Liver (tissue), 9 donors: ENCODE data around the gene DAAM1. TPM values are rescaled to one million over a fixed set of nuclear protein-coding genes. Genes with fewer than 3 reads are reported as not detected.

Source experiments
- DNase-seq: peaks from one replicate; pipeline ENCODE4 v3.0.0-alpha.2; 2017; ENCODE audit warnings: low spot score
- H3K27ac ChIP-seq, 2 donors: one replicate each; pipeline ENCODE4 v1.7.0; 2013; ENCODE audit warnings: inconsistent platforms in 2 of 2, low read length in 2 of 2, control low read depth in 1 of 2, low read depth in 1 of 2, mild to moderate bottlenecking in 1 of 2
- H3K27me3 ChIP-seq, 4 donors: one replicate each; pipeline versions ENCODE4 v1.6.1 to v1.7.0; 2013; ENCODE audit warnings: low read length in 3 of 4, inconsistent platforms in 1 of 4, mild to moderate bottlenecking in 1 of 4, moderate library complexity in 1 of 4; ENCODE audit not compliant: control insufficient read depth in 4 of 4, insufficient read depth in 4 of 4
- H3K36me3 ChIP-seq, 4 donors: one replicate each; pipeline versions ENCODE4 v1.6.1 to v1.7.0; 2013; ENCODE audit warnings: low read length in 3 of 4, mild to moderate bottlenecking in 3 of 4, low read depth in 1 of 4, moderate library complexity in 1 of 4; ENCODE audit not compliant: control insufficient read depth in 4 of 4, insufficient read depth in 3 of 4
- H3K4me1 ChIP-seq, 4 donors: one replicate each; pipeline versions ENCODE4 v1.6.1 to v1.7.0; 2013; ENCODE audit warnings: low read length in 3 of 4, mild to moderate bottlenecking in 3 of 4, moderate library complexity in 1 of 4; ENCODE audit not compliant: control insufficient read depth in 4 of 4, insufficient read depth in 4 of 4
- H3K4me3 ChIP-seq, 3 donors: one replicate each; pipeline versions ENCODE4 v1.6.1 to v1.7.0; 2013; ENCODE audit warnings: low read length in 3 of 3, control low read depth in 1 of 3, low read depth in 1 of 3, mild to moderate bottlenecking in 1 of 3
- H3K9ac ChIP-seq, 2 donors: one replicate each; pipeline ENCODE4 v1.7.0; 2013; ENCODE audit warnings: low read length in 2 of 2, mild to moderate bottlenecking in 2 of 2, moderate library complexity in 2 of 2, control low read depth in 1 of 2, low read depth in 1 of 2
- H3K9me3 ChIP-seq, 4 donors: one replicate each; pipeline versions ENCODE4 v1.6.1 to v1.7.0; 2013; ENCODE audit warnings: low read length in 3 of 4; ENCODE audit not compliant: control insufficient read depth in 4 of 4
- FOXA2 ChIP-seq: IDR thresholded peaks from 2 replicates; pipeline ENCODE4 v1.6.1; 2016; ENCODE audit warnings: antibody characterized with exemption
- GABPA ChIP-seq, 2 donors: IDR thresholded peaks in 1 of 2; conservative IDR thresholded peaks in 1 of 2; 2 replicates each; pipeline ENCODE4 v1.6.1; 2016; ENCODE audit warnings: antibody characterized with exemption in 2 of 2, mild to moderate bottlenecking in 1 of 2, moderate library complexity in 1 of 2
- HNF4G ChIP-seq: IDR thresholded peaks from 2 replicates; pipeline ENCODE4 v1.6.1; 2016; ENCODE audit warnings: antibody characterized with exemption
- NR2F2 ChIP-seq: IDR thresholded peaks from 2 replicates; pipeline ENCODE4 v1.6.1; 2016; ENCODE audit warnings: antibody characterized with exemption
- RXRA ChIP-seq, 2 donors: IDR thresholded peaks; 2 replicates each; pipeline ENCODE4 v1.6.1; 2017 to 2018; ENCODE audit warnings: antibody characterized with exemption in 2 of 2, mild to moderate bottlenecking in 1 of 2
- SP1 ChIP-seq: IDR thresholded peaks from 2 replicates; pipeline ENCODE4 v1.6.1; 2018; ENCODE audit warnings: antibody characterized with exemption, mild to moderate bottlenecking
- TAF1 ChIP-seq: conservative IDR thresholded peaks from 2 replicates; pipeline ENCODE4 v1.6.1; 2016; ENCODE audit warnings: antibody characterized with exemption, mild to moderate bottlenecking
- YY1 ChIP-seq: IDR thresholded peaks from 2 replicates; pipeline ENCODE4 v1.6.1; 2016; ENCODE audit warnings: antibody characterized with exemption, mild to moderate bottlenecking
- WGBS: extraction: QIAGEN DNeasy Blood & Tissue Kit; methylation state at CpG from one replicate; pipeline ENCODE4 v1.1.7; 2013; 5-methylcytosine and 5-hydroxymethylcytosine counted together
- polyA plus RNA-seq, 2 donors: library from polyadenylated mRNA; stranded (reverse) in 1 of 2; unstranded in 1 of 2; fragments of 200-250 nt in 1 of 2; fragments of >200 nt in 1 of 2; fragmentation: Nextera tagmentation in 1 of 2; extraction: Ambion mirVana in 1 of 2; gene quantifications; one replicate each; pipeline versions ENCODE4 v1.2.1 to v1.2.3, GENCODE V29; 2013 to 2015
- total RNA-seq, 2 donors: library from RNA; depleted of rRNA; stranded (reverse); fragments of >200 nt; gene quantifications; one replicate each; pipeline ENCODE4 v1.2.3, GENCODE V29; 2014
- TF ChIP-seq, protein P1 (sequence below): IDR thresholded peaks from 2 replicates; pipeline ENCODE4 v1.6.1; 2016; ENCODE audit warnings: antibody characterized with exemption, mild to moderate bottlenecking
- TF ChIP-seq, protein P2 (sequence below): fragments of 150-350 bp; IDR thresholded peaks from 2 replicates; pipeline ENCODE4 v1.5.1; 2017; ENCODE audit warnings: improper control_type of control experiment, low read depth, low read length; ENCODE audit not compliant: missing input control
- TF ChIP-seq, protein P3 (sequence below): IDR thresholded peaks from 2 replicates; pipeline ENCODE4 v1.6.1; 2016; ENCODE audit warnings: antibody characterized with exemption
- TF ChIP-seq, protein P4 (sequence below): IDR thresholded peaks from 2 replicates; pipeline ENCODE4 v1.6.1; 2016; ENCODE audit warnings: antibody characterized with exemption
- TF ChIP-seq, protein P5 (sequence below): IDR thresholded peaks from 2 replicates; pipeline ENCODE4 v1.6.1; 2016; ENCODE audit warnings: antibody characterized with exemption
- donor health status: healthy.
- donor health status: healthy.
- donor health status: healthy.
- donor health status: healthy.
- donor health status: healthy.

DAAM1 gene
- total and polyA plus RNA-seq, 4 donors: 9.5 to 28.4 (median 18.5) TPM

DNA sequence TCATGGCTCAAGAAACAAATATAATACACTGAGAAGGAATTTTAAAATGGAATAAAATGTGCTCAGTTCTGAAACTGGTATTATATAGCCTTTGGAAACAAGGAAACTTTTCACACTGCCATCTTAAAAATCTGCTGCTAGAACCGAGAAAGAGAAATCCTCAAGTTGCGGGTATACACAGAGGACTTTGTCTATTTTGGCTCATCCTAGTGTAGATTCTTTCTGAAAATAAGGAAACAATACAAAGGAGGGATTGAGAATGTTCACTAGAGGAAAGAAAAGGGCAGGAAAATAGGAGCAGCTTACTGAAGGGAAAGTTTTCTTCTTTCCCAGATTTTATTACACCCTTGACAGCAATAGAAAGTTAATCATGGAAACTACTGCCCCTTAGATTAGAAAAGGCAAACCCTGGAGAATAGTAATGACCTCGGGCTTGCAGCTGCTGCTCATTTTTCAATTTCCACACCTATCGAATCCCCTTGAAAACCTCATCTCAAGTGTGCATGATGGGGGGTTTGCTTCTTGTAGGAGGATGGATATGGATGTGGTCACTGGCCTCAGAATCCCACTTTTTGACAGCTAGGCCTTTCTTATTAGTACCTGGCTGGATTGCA lies 104.6 kb downstream of the DAAM1 start:
- TF ChIP-seq, protein P1, sequence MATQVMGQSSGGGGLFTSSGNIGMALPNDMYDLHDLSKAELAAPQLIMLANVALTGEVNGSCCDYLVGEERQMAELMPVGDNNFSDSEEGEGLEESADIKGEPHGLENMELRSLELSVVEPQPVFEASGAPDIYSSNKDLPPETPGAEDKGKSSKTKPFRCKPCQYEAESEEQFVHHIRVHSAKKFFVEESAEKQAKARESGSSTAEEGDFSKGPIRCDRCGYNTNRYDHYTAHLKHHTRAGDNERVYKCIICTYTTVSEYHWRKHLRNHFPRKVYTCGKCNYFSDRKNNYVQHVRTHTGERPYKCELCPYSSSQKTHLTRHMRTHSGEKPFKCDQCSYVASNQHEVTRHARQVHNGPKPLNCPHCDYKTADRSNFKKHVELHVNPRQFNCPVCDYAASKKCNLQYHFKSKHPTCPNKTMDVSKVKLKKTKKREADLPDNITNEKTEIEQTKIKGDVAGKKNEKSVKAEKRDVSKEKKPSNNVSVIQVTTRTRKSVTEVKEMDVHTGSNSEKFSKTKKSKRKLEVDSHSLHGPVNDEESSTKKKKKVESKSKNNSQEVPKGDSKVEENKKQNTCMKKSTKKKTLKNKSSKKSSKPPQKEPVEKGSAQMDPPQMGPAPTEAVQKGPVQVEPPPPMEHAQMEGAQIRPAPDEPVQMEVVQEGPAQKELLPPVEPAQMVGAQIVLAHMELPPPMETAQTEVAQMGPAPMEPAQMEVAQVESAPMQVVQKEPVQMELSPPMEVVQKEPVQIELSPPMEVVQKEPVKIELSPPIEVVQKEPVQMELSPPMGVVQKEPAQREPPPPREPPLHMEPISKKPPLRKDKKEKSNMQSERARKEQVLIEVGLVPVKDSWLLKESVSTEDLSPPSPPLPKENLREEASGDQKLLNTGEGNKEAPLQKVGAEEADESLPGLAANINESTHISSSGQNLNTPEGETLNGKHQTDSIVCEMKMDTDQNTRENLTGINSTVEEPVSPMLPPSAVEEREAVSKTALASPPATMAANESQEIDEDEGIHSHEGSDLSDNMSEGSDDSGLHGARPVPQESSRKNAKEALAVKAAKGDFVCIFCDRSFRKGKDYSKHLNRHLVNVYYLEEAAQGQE: no peak
- TF ChIP-seq, protein P2, sequence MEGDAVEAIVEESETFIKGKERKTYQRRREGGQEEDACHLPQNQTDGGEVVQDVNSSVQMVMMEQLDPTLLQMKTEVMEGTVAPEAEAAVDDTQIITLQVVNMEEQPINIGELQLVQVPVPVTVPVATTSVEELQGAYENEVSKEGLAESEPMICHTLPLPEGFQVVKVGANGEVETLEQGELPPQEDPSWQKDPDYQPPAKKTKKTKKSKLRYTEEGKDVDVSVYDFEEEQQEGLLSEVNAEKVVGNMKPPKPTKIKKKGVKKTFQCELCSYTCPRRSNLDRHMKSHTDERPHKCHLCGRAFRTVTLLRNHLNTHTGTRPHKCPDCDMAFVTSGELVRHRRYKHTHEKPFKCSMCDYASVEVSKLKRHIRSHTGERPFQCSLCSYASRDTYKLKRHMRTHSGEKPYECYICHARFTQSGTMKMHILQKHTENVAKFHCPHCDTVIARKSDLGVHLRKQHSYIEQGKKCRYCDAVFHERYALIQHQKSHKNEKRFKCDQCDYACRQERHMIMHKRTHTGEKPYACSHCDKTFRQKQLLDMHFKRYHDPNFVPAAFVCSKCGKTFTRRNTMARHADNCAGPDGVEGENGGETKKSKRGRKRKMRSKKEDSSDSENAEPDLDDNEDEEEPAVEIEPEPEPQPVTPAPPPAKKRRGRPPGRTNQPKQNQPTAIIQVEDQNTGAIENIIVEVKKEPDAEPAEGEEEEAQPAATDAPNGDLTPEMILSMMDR: no peak
- Histone ChIP-seq H3K36me3 (peaks cover 0 to 10% (median 4%) of the 10 kb centered on the region in 4 donors), H3K9me3 (no peaks in the 10 kb centered on the region), H3K9ac (no peak overlapping the region), H3K27me3 (no peaks in the 10 kb centered on the region), H3K4me1 (peaks cover 3 to 25% (median 21%) of the 10 kb centered on the region in 4 donors), H3K27ac (no peak overlapping the region), H3K4me3 (no peak overlapping the region)
- no peak for DNase-seq
- 96% methylated on average over 4 of the region's 4 CpGs for WGBS

DNA sequence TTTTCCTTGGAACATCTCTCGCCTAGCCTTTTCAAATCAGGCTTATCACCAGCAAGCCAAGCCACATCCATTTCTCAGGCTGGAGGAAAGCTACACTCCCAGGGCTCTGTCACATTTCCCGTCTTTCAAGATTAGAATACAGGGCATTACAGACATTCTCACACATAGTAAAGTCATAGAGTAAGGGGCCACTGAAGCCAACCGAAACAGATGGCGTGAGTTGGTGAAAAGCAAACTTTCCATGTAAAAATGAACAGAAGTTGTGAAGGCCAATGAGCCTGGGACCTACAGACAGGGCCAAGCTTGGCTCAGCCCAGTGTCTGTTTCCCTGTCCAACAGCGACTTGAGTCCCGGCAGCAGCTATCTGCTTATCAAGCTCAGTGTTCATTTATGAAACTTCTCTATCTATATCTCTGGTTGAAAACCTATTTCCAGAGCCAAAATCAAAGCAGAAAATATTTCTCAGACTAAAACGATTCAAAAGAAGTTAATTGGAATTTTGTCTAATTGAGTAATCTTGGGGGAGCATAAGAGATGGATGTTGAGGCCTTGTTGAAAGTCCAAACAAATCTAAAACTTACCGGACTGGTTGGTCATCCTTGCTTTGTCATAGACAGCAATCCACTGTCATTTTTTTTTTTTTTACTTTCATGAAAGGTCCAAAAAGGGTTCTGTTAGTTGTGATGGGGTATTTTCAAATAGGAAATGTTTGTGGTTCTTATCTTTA lies 105.6 kb downstream of the DAAM1 start:
- H3K27ac ChIP-seq: peak overlapping the region in 1 of 2 donors; percentile 28
- no peak for DNase-seq
- H3K4me3 ChIP-seq: no peak overlapping the region
- peaks cover 3 to 31% (median 24%) of the 10 kb centered on the region in 4 donors for H3K4me1 ChIP-seq
- peaks cover 0 to 10% (median 4%) of the 10 kb centered on the region in 4 donors for H3K36me3 ChIP-seq
- H3K9me3 ChIP-seq: no peaks in the 10 kb centered on the region
- 84% methylated on average over 8 of the region's 8 CpGs for WGBS
- H3K9ac ChIP-seq: no peak overlapping the region
- TF ChIP-seq GABPA (IDR thresholded peaks at IDR 0.05 in 1 of 2, conservative IDR thresholded peaks at IDR 0.05 in 1 of 2): no peak
- no peak for TF ChIP-seq TAF1
- TF ChIP-seq, protein P3, sequence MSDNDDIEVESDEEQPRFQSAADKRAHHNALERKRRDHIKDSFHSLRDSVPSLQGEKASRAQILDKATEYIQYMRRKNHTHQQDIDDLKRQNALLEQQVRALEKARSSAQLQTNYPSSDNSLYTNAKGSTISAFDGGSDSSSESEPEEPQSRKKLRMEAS: no peak
- TF ChIP-seq HNF4G: no peak
- no peak for TF ChIP-seq SP1
- TF ChIP-seq, protein P4, sequence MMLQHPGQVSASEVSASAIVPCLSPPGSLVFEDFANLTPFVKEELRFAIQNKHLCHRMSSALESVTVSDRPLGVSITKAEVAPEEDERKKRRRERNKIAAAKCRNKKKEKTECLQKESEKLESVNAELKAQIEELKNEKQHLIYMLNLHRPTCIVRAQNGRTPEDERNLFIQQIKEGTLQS: no peak
- no peak for TF ChIP-seq FOXA2
- TF ChIP-seq RXRA (IDR thresholded peaks at IDR 0.05): no peak
- no peaks in the 10 kb centered on the region for H3K27me3 ChIP-seq

DNA sequence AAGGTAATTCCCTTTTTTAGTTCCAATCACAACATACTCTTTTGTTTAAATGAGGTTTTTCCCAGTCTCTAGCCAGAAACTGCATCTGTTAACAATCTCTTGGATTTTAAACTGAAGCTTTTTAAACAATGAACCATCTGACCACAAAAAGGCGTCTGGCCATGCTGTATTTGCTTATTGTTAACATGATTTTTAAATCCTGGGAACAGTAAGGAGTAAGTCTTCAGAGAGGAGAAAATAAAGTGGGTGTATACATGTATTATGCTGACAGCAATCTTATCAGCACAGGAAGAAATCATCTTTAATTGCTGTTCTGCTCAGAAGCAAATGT lies 106.2 kb downstream of the DAAM1 start:
- 62% methylated on average over 1 of the region's 1 CpG for WGBS
- DNase-seq: no peak
- H3K4me3 ChIP-seq: no peak overlapping the region
- H3K9me3 ChIP-seq: no peaks in the 10 kb centered on the region
- H3K36me3 ChIP-seq: peaks cover 0 to 10% (median 4%) of the 10 kb centered on the region in 4 donors
- no peaks in the 10 kb centered on the region for H3K27me3 ChIP-seq
- H3K4me1 ChIP-seq: peaks cover 3 to 33% (median 24%) of the 10 kb centered on the region in 4 donors
- H3K9ac ChIP-seq: no peak overlapping the region
- H3K27ac ChIP-seq: peak overlapping the region in 1 of 2 donors; percentile 10
- TF ChIP-seq, protein P1: no peak
- no peak for TF ChIP-seq YY1
- TF ChIP-seq, protein P4: no peak
- TF ChIP-seq, protein P3: no peak
- no peak for TF ChIP-seq NR2F2
- TF ChIP-seq, protein P5, sequence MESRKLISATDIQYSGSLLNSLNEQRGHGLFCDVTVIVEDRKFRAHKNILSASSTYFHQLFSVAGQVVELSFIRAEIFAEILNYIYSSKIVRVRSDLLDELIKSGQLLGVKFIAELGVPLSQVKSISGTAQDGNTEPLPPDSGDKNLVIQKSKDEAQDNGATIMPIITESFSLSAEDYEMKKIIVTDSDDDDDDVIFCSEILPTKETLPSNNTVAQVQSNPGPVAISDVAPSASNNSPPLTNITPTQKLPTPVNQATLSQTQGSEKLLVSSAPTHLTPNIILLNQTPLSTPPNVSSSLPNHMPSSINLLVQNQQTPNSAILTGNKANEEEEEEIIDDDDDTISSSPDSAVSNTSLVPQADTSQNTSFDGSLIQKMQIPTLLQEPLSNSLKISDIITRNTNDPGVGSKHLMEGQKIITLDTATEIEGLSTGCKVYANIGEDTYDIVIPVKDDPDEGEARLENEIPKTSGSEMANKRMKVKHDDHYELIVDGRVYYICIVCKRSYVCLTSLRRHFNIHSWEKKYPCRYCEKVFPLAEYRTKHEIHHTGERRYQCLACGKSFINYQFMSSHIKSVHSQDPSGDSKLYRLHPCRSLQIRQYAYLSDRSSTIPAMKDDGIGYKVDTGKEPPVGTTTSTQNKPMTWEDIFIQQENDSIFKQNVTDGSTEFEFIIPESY: no peak
- TF ChIP-seq FOXA2: no peak
